HL-60 (cell line): ENCODE results near the gene IFT52.

ENCODE experiments used
- DNase-seq, 2 experiments: peaks; one replicate each; pipeline ENCODE4 v3.0.0-alpha.2; 2010 to 2020; ENCODE audit warnings: low read depth in 1 of 2, low spot score in 1 of 2
- H3K27ac ChIP-seq: fragments of 250-450 bp; sonication (Bioruptor Pico); replicated peaks from 2 replicates; pipeline ENCODE4 v1.5.1; 2020; ENCODE audit warnings: mild to moderate bottlenecking, moderate library complexity
- H3K27me3 ChIP-seq: fragments of 250-450 bp; sonication (Bioruptor Pico); 2 replicates; pipeline ENCODE4 v1.5.1; 2021; ENCODE audit warnings: mild to moderate bottlenecking, moderate library complexity; ENCODE audit not compliant: insufficient read depth, poor library complexity, severe bottlenecking
- H3K4me3 ChIP-seq: replicated peaks from 2 replicates; pipeline ENCODE4 v1.5.1; 2011; ENCODE audit warnings: mild to moderate bottlenecking, control low read depth, low read length; ENCODE audit not compliant: insufficient read depth
- GABPA ChIP-seq: IDR thresholded peaks from 2 replicates; pipeline ENCODE4 v1.6.1; 2012; ENCODE audit warnings: low read depth
- POLR2AphosphoS5 ChIP-seq: IDR thresholded peaks from 2 replicates; pipeline ENCODE4 v1.6.1; 2012; ENCODE audit warnings: low read depth
- SPI1 ChIP-seq: IDR thresholded peaks from 2 replicates; pipeline ENCODE4 v1.6.1; 2012; ENCODE audit warnings: low read depth, mild to moderate bottlenecking, borderline replicate concordance
- TF ChIP-seq, protein P1 (sequence below): IDR thresholded peaks from 2 replicates; pipeline ENCODE4 v1.6.1; 2012; ENCODE audit warnings: low read depth; ENCODE audit not compliant: insufficient replicate concordance
- TF ChIP-seq, protein P2 (sequence below): IDR thresholded peaks from one replicate; pipeline ENCODE4 v1.5.1; 2011; ENCODE audit warnings: low read length, control low read depth, inconsistent platforms; ENCODE audit not compliant: insufficient read depth

IFT52 gene

DNA sequence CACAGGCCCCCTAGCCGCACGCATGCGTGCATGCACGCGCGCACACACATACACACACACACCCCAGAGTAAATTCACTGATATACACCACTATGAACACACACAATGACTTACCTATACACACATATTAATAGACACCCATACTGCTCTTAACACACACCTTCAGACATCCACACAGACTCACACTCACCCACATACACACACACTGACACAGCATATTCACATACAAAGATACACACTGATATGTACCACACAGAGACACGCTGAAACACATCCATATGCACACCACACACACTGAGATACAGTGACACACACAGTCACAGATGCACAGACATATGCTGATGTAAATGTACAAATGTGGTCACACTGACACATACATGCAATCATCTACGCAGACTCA lies 26.3 kb upstream of the IFT52 start:
- Histone ChIP-seq H3K4me3 (no peak overlapping the region), H3K27ac (no peak overlapping the region), H3K27me3 (no peaks in the 10 kb centered on the region)
- no peak for DNase-seq
- TF ChIP-seq, protein P1, sequence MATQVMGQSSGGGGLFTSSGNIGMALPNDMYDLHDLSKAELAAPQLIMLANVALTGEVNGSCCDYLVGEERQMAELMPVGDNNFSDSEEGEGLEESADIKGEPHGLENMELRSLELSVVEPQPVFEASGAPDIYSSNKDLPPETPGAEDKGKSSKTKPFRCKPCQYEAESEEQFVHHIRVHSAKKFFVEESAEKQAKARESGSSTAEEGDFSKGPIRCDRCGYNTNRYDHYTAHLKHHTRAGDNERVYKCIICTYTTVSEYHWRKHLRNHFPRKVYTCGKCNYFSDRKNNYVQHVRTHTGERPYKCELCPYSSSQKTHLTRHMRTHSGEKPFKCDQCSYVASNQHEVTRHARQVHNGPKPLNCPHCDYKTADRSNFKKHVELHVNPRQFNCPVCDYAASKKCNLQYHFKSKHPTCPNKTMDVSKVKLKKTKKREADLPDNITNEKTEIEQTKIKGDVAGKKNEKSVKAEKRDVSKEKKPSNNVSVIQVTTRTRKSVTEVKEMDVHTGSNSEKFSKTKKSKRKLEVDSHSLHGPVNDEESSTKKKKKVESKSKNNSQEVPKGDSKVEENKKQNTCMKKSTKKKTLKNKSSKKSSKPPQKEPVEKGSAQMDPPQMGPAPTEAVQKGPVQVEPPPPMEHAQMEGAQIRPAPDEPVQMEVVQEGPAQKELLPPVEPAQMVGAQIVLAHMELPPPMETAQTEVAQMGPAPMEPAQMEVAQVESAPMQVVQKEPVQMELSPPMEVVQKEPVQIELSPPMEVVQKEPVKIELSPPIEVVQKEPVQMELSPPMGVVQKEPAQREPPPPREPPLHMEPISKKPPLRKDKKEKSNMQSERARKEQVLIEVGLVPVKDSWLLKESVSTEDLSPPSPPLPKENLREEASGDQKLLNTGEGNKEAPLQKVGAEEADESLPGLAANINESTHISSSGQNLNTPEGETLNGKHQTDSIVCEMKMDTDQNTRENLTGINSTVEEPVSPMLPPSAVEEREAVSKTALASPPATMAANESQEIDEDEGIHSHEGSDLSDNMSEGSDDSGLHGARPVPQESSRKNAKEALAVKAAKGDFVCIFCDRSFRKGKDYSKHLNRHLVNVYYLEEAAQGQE, result no peak
- TF ChIP-seq GABPA (no peak), SPI1 (no peak), POLR2AphosphoS5 (no peak)
- TF ChIP-seq, protein P2, sequence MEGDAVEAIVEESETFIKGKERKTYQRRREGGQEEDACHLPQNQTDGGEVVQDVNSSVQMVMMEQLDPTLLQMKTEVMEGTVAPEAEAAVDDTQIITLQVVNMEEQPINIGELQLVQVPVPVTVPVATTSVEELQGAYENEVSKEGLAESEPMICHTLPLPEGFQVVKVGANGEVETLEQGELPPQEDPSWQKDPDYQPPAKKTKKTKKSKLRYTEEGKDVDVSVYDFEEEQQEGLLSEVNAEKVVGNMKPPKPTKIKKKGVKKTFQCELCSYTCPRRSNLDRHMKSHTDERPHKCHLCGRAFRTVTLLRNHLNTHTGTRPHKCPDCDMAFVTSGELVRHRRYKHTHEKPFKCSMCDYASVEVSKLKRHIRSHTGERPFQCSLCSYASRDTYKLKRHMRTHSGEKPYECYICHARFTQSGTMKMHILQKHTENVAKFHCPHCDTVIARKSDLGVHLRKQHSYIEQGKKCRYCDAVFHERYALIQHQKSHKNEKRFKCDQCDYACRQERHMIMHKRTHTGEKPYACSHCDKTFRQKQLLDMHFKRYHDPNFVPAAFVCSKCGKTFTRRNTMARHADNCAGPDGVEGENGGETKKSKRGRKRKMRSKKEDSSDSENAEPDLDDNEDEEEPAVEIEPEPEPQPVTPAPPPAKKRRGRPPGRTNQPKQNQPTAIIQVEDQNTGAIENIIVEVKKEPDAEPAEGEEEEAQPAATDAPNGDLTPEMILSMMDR, result no peak

DNA sequence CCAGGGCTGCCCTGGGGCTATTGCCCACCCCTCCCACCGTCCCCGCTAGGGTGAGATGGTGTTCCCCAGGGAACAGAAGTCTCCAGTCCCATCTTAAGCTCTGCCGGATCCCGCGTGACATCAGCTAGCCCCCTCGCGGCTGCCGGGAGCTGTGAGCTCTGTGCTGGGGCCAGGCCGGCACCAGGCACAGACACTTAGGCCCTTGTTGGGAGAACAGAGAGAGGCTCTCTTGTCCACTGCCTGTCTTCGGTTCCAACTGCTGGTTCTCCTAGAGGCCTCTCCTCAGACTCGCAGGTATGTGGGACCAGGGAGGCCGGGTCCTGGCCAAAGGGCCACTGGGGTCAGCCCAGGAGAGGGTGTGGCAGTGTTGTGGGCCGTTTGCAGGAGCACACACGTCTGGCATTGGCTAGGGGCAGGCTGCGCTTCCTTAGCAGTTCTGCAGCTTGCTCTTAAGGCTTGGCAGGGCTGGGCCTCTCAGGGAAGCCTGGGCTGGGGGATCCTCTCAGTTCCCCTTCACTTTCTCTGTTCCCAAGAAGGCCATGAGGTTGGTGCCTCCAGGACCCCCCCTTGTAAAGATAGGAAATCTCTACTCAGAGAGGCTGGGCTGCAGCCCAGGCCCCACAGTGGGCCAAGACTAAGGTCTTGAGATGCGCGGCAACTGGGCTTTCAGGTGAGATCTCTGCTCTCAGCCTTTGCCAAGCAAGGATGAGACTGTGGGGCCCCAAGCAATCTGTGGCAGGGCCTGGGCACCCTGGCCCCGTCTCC lies 25.6 kb upstream of the IFT52 start:
- no peak for DNase-seq
- TF ChIP-seq, protein P2, result no peak
- no peak for TF ChIP-seq SPI1
- no peak for TF ChIP-seq GABPA
- TF ChIP-seq, protein P1, result no peak
- TF ChIP-seq POLR2AphosphoS5, result no peak
- H3K4me3 ChIP-seq, result no peak overlapping the region
- H3K27me3 ChIP-seq, result no peaks in the 10 kb centered on the region
- H3K27ac ChIP-seq, result no peak overlapping the region

DNA sequence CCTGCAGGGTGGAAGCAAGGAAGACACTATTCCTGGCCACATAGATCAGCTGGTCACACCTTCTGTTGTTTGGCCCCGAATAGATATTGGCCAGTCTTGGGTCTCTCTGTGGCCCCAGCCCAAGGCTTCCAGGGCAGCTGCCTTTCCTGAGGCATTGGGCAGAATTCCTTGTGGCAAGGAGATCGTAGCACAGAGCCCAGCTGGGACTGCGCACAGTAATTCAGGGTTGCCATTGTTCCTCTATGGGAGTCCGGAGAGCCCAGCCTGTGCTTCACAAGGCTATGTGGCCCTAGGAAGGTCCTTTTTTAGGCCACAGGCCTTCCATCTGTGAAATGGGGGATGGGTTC lies 25.0 kb upstream of the IFT52 start:
- TF ChIP-seq, protein P1, result no peak
- TF ChIP-seq POLR2AphosphoS5 (no peak), GABPA (no peak), SPI1 (no peak)
- TF ChIP-seq, protein P2, result no peak
- H3K27ac ChIP-seq, result no peak overlapping the region

More for the DNA sequence above, 25.0 kb upstream of the IFT52 start:
- DNase-seq, result no peak
- no peak overlapping the region for H3K4me3 ChIP-seq
- no peaks in the 10 kb centered on the region for H3K27me3 ChIP-seq
